ENCODE data around the gene LRRC7. TPM values are rescaled to one million over a fixed set of nuclear protein-coding genes. Genes with fewer than 3 reads are reported as not detected.

LRRC7 gene
- total and polyA plus RNA-seq, 2 of the 8 experiments (the other 6 are each of a cell fraction or from before 2014, with no cell fraction given) = 0.03 to 0.17 TPM

GRCh38 chr1:69728206-69728605 lies 160.5 kb downstream of the LRRC7 start:
- Histone ChIP-seq H2AFZ (ENCODE audit: low read length) (no peak overlapping the region), H3K56ac (replicated peaks; ENCODE audit: insufficient read length, low read depth, low read length) (no peak overlapping the region), H3K23me2 (ENCODE audit: low read depth, low read length) (no peaks in the 10 kb centered on the region), H2BK15ac (ENCODE audit: low read length) (no peak overlapping the region), H3K23ac (ENCODE audit: insufficient read length) (no peak overlapping the region), H4K91ac (replicated peaks; ENCODE audit: insufficient read length, low read length) (no peak overlapping the region), H3K4ac (replicated peaks; ENCODE audit: insufficient read length, low read depth, low read length) (no peak overlapping the region), H3K14ac (ENCODE audit: insufficient read length) (no peak overlapping the region), H3K4me3 (ENCODE audit: extremely low read depth in 1 of 4, insufficient read depth in 2 of 4, low read depth in 3 of 4, low read length in 4 of 4) (no peak overlapping the region), H3K36me3 (ENCODE audit: control insufficient read depth in 2 of 4, insufficient read depth in 4 of 4, low read length in 3 of 4) (no peaks in the 10 kb centered on the region), H3K27ac (ENCODE audit: low read depth, low read length) (no peak overlapping the region), H3K9me3 (ENCODE audit: insufficient read depth in 2 of 2, low read depth in 1 of 2, low read length in 1 of 2) (peaks cover 8 to 14% of the 10 kb centered on the region in 2 experiments; a peak in 3 of 4 replicates), H2BK12ac (ENCODE audit: low read depth, low read length) (no peak overlapping the region), H2BK5ac (ENCODE audit: low read depth, low read length) (no peak overlapping the region), H4K8ac (ENCODE audit: extremely low read depth, insufficient read depth, low read length) (no peak overlapping the region), H3K9ac (replicated peaks in 1 of 4; ENCODE audit: extremely low read depth in 1 of 4, low read depth in 3 of 4, low read length in 3 of 4) (no peak overlapping the region), H3K79me1 (ENCODE audit: low read depth, low read length) (no peaks in the 10 kb centered on the region), H4K5ac (ENCODE audit: insufficient read length, low read depth, low read length) (no peak overlapping the region), H2BK120ac (replicated peaks; ENCODE audit: low read depth, low read length) (no peak overlapping the region), H2BK20ac (ENCODE audit: low read length) (no peak overlapping the region), H3K79me2 (ENCODE audit: control insufficient read depth in 1 of 2, insufficient read depth in 2 of 2, low read length in 2 of 2) (no peaks in the 10 kb centered on the region), H3K27me3 (replicated peaks in 1 of 4; ENCODE audit: control insufficient read depth in 3 of 4, extremely low read depth in 1 of 4, insufficient read depth in 3 of 4, low read length in 3 of 4) (no peaks in the 10 kb centered on the region), H3K18ac (ENCODE audit: extremely low read depth, low read length) (no peak overlapping the region), H3K4me1 (replicated peaks in 1 of 4; ENCODE audit: control insufficient read depth in 3 of 4, insufficient read depth in 4 of 4, low read length in 3 of 4) (no peaks in the 10 kb centered on the region), H4K20me1 (replicated peaks in 1 of 2; ENCODE audit: control insufficient read depth in 1 of 2, insufficient read depth in 2 of 2, low read length in 2 of 2) (no peaks in the 10 kb centered on the region), H3K4me2 (ENCODE audit: insufficient read depth in 1 of 2, low read depth in 2 of 2, low read length in 2 of 2) (no peak overlapping the region), H2AK5ac (ENCODE audit: low read depth, low read length) (no peak overlapping the region)
- TF ChIP-seq CBX5 (IDR thresholded peaks at IDR 0.05; ENCODE audit: low read depth, low read length) = no peak
- no peak for TF ChIP-seq RXRA (IDR thresholded peaks at IDR 0.05; ENCODE audit: insufficient read depth, low read depth, low read length)
- TF ChIP-seq POU5F1 (IDR thresholded peaks at IDR 0.05; ENCODE audit: low read depth, low read length) = no peak
- TF ChIP-seq JUND (IDR thresholded peaks at IDR 0.05; ENCODE audit: low read length) = no peak
- TF ChIP-seq TEAD4 (IDR thresholded peaks at IDR 0.05; ENCODE audit: low read depth, low read length) = no peak
- TF ChIP-seq SIX5 (IDR thresholded peaks at IDR 0.05; ENCODE audit: low read depth, low read length) = no peak
- TF ChIP-seq EP300 (IDR thresholded peaks at IDR 0.05; ENCODE audit: borderline replicate concordance in 1 of 2, low read depth in 2 of 2, low read length in 2 of 2) = no peak
- no peak for TF ChIP-seq TAF1 (IDR thresholded peaks at IDR 0.05; ENCODE audit: low read depth, low read length)
- no peak for TF ChIP-seq SIN3A (conservative IDR thresholded peaks at IDR 0.05 in 1 of 2, IDR thresholded peaks at IDR 0.05 in 1 of 2; ENCODE audit: low read depth in 1 of 2, low read length in 2 of 2)
- TF ChIP-seq POLR2AphosphoS5 (IDR thresholded peaks at IDR 0.05; ENCODE audit: low read depth, low read length) = no peak
- POLR2A ChIA-PET (ENCODE audit: partially characterized antibody) = no interaction called here
- WGBS, 2 experiments (ENCODE audit: extremely low coverage in 1 of 2, insufficient coverage in 1 of 2, insufficient read length in 1 of 2, insufficient replicate concordance in 2 of 2, low coverage in 1 of 2, low lambda C conversion rate in 2 of 2, missing lambda C conversion rate in 1 of 2) = 93 to 100% methylated on average over 1 of the region's 1 CpG
- DNase-seq (ENCODE audit: low read depth in 1 of 2, low spot score in 2 of 2) = no peak
- CTCF ChIA-PET (ENCODE audit: partially characterized antibody) = interaction anchor here (3.7 kb wide), 1 partner anchor 10 kb away, joined by 19 read pairs; no protein-coding TSS in a partner anchor
- no peak for FAIRE-seq
